Adrenal gland (tissue), 12 donors: ENCODE measurements around the gene ARTN. TPM values are rescaled to one million over a fixed set of nuclear protein-coding genes. Genes with fewer than 3 reads are reported as not detected.

Experiments
- DNase-seq, 7 donors: peaks; one replicate each; pipeline ENCODE4 v3.0.0-alpha.2; 2019 to 2020
- H3K27ac ChIP-seq, 5 donors: fragments of 200-600 bp; sonication (generic) in 4 of 5; 1 replicate in 3 of 5; 2 replicates in 2 of 5; pipeline versions ENCODE4 v1.5.1 to v1.8.0; 2016 to 2020; ENCODE audit warnings: mild to moderate bottlenecking in 1 of 5
- H3K27me3 ChIP-seq: fragments of 200-600 bp; 2 replicates; pipeline ENCODE4 v1.8.0; 2021
- H3K36me3 ChIP-seq, 2 donors: fragments of 200-600 bp; replicated peaks in 1 of 2; 1 replicate in 1 of 2; 2 replicates in 1 of 2; pipeline versions ENCODE4 v1.5.1 to v1.8.0; 2018 to 2022
- H3K4me1 ChIP-seq, 2 donors: fragments of 200-600 bp; replicated peaks in 1 of 2; 1 replicate in 1 of 2; 2 replicates in 1 of 2; pipeline versions ENCODE4 v1.5.1 to v1.8.0; 2018 to 2021
- H3K4me3 ChIP-seq, 4 donors: fragments of 200-600 bp; sonication (generic) in 3 of 4; one replicate each; pipeline ENCODE4 v1.5.1; 2016 to 2018
- H3K9me3 ChIP-seq, 3 donors: fragments of 200-600 bp; sonication (generic) in 1 of 3; replicated peaks in 1 of 3; 1 replicate in 2 of 3; 2 replicates in 1 of 3; pipeline versions ENCODE4 v1.5.1 to v1.8.0; 2016 to 2021
- CTCF ChIP-seq, 6 experiments: fragments of 450-650 bp in 4 of 6; fragments of 200-600 bp in 2 of 6; sonication (generic) in 1 of 6; IDR thresholded peaks; 1 replicate in 5 of 6; 2 replicates in 1 of 6; pipeline versions ENCODE4 v1.5.1 to v1.8.0; 2016 to 2021; ENCODE audit warnings: antibody characterized with exemption in 6 of 6, mild to moderate bottlenecking in 2 of 6, moderate library complexity in 1 of 6
- POLR2A ChIP-seq, 2 donors: fragments of 450-650 bp; IDR thresholded peaks; one replicate each; pipeline ENCODE4 v1.6.1; 2017; ENCODE audit warnings: antibody characterized with exemption in 2 of 2, mild to moderate bottlenecking in 2 of 2, moderate library complexity in 1 of 2
- WGBS, 4 donors: extraction: QIAGEN DNeasy Blood & Tissue Kit in 2 of 4; methylation state at CpG; one replicate each; pipeline versions ENCODE4 v1.1.5 to v1.1.7; 2013 to 2017; 5-methylcytosine and 5-hydroxymethylcytosine counted together
- intact Hi-C, 2 donors: fragments of 100-400 bp; cut with DNase I; formaldehyde crosslinking; loops; one replicate each; pipeline versions ENCODE4 v1.14.1 to v1.15.0; 2022 to 2023
- polyA plus RNA-seq, 3 donors: library from polyadenylated mRNA; stranded (reverse); fragments of 200-250 nt in 2 of 3; fragments of 350-450 nt in 1 of 3; fragmentation: Illumina TruSeq in 1 of 3; extraction: RNeasy Lipid Tissue Mini Kit (QIAGEN cat#74804) in 1 of 3; gene quantifications; one replicate each; pipeline ENCODE4 v1.2.3, GENCODE V29; 2013 to 2014
- total RNA-seq, 9 donors: library from RNA; depleted of rRNA in 4 of 9; stranded (reverse); fragments of >200 nt in 4 of 9; fragments of 120-200 nt in 1 of 9; fragmentation: NEBNext Ultra II Directional in 1 of 9; extraction: Animal tissue kit (Norgen Biotek cat#: 25700) in 1 of 9; gene quantifications; one replicate each; pipeline versions ENCODE4 v1.1.0 to v1.2.4, GENCODE V29; 2013 to 2023
- donor health status: healthy with polysubstance abuse.
- donor health status: Bipolar disorder and iron deficiency.
- donor health status: DM: yes; HTN: yes; CAD: no.
- donor health status: DM: no; HTN: no; CAD: no.
- donor health status: DM: no; HTN: no; CAD: no.
- donor health status: DM: yes; HTN: yes; CAD: no.

Gene ARTN
- total and polyA plus RNA-seq, 12 donors, result 0.23 to 4.9 (median 0.89) TPM; not detected in 1

- Histone ChIP-seq H3K4me3 (no peak overlapping the region), H3K9me3 (no peaks in the 10 kb centered on the region), H3K4me1 (no peaks in the 10 kb centered on the region), H3K36me3 (no peaks in the 10 kb centered on the region), H3K27me3 (no peaks in the 10 kb centered on the region), H3K27ac (no peak overlapping the region)
- TF ChIP-seq POLR2A (IDR thresholded peaks at IDR 0.05) (no peak), CTCF (IDR thresholded peaks at IDR 0.05) (no peak)
- intact Hi-C loops, result no loop called here
- no peak for DNase-seq
- 83 to 95% (median 89%) methylated on average over 4 of the region's 4 CpGs for whole genome bisulfite sequencing, 4 donors
Measured at GRCh38 chr1:43924516-43924915, 9.1 kb upstream of the ARTN start.

- WGBS, 4 donors, result 94 to 99% (median 97%) methylated on average over 9 of the region's 9 CpGs
- Histone ChIP-seq H3K27ac (no peak overlapping the region), H3K4me3 (no peak overlapping the region), H3K9me3 (no peaks in the 10 kb centered on the region), H3K36me3 (no peaks in the 10 kb centered on the region), H3K27me3 (no peaks in the 10 kb centered on the region), H3K4me1 (no peaks in the 10 kb centered on the region)
- intact Hi-C loops, result no loop called here
- no peak for DNase-seq
- TF ChIP-seq CTCF (IDR thresholded peaks at IDR 0.05) (no peak), POLR2A (IDR thresholded peaks at IDR 0.05) (no peak)
Measured at GRCh38 chr1:43925846-43926245, 7.8 kb upstream of the ARTN start.

- TF ChIP-seq CTCF (IDR thresholded peaks at IDR 0.05) (peak; percentile 6 to 31 (median 19)), POLR2A (IDR thresholded peaks at IDR 0.05) (no peak)
Measured at GRCh38 chr1:43930168-43930948, 3.2 kb upstream of the ARTN start.

GRCh38 chr1:43930949-43931275 lies 2.7 kb upstream of the ARTN start:
- no peaks in the 10 kb centered on the region for H3K36me3 ChIP-seq
- no peak overlapping the region for H3K4me3 ChIP-seq
- H3K27ac ChIP-seq, result no peak overlapping the region
- H3K27me3 ChIP-seq, result no peaks in the 10 kb centered on the region
- TF ChIP-seq CTCF (IDR thresholded peaks at IDR 0.05) (no peak), POLR2A (IDR thresholded peaks at IDR 0.05) (no peak)
- WGBS, 4 donors, result 65 to 88% (median 74%) methylated on average over 4 of the region's 4 CpGs
- intact Hi-C loops, result loop anchor here (5.0 to 10.0 kb wide), 2 partner anchors 396 to 404 kb away; partner anchors contain the start of gene PTPRF (in 1 of the 2)
- no peaks in the 10 kb centered on the region for H3K9me3 ChIP-seq
- H3K4me1 ChIP-seq, result peaks cover 4 to 13% of the 10 kb centered on the region in 2 donors
- DNase-seq, result no peak

More at GRCh38 chr1:43930168-43930948, 3.2 kb upstream of the ARTN start:
- WGBS, 4 donors, result 93 to 96% (median 95%) methylated on average over 7 to 10 of the region's 10 CpGs
- Histone ChIP-seq H3K4me3 (no peak overlapping the region), H3K27me3 (no peaks in the 10 kb centered on the region), H3K9me3 (no peaks in the 10 kb centered on the region), H3K27ac (no peak overlapping the region), H3K4me1 (peaks cover 4 to 11% of the 10 kb centered on the region in 2 donors), H3K36me3 (no peaks in the 10 kb centered on the region)
- intact Hi-C loops, result loop anchor here (5.0 to 10.0 kb wide), 2 partner anchors 396 to 403 kb away; partner anchors contain the start of gene PTPRF (in 1 of the 2)
- DNase-seq, result no peak
